H1 (cell line): Measurements from ENCODE around the gene COQ2. TPM values are rescaled to one million over a fixed set of nuclear protein-coding genes. Genes with fewer than 3 reads are reported as not detected.

ENCODE experiments used
- ASH2L ChIP-seq: fragments of 200-600, 300-600 bp; sonication (generic); IDR thresholded peaks from one replicate; pipeline ENCODE4 v1.7.1; 2017; ENCODE audit warnings: low read length
- KDM4A ChIP-seq: IDR thresholded peaks from one replicate; pipeline ENCODE4 v1.7.1; 2012; ENCODE audit warnings: low read depth, mild to moderate bottlenecking, moderate library complexity, low read length, inconsistent platforms; ENCODE audit not compliant: severe bottlenecking
- MAFK ChIP-seq: IDR thresholded peaks from 2 replicates; pipeline ENCODE4 v1.6.1; 2012; ENCODE audit warnings: low read depth, mild to moderate bottlenecking, improper control_type of control experiment, low read length
- TCF12 ChIP-seq: IDR thresholded peaks from 2 replicates; pipeline ENCODE4 v1.6.1; 2011; ENCODE audit warnings: low read depth, mild to moderate bottlenecking, low read length
- polyA plus RNA-seq, 7 experiments: library from polyadenylated mRNA; depleted of rRNA in 3 of 7; stranded (reverse) in 5 of 7; unstranded in 2 of 7; fragments of >200 nt in 5 of 7; fragments of 200-250 nt in 2 of 7; gene quantifications; 1 replicate in 5 of 7; 2 replicates in 1 of 7; 4 replicates in 1 of 7; pipeline versions ENCODE4 v1.2.1 to v1.2.3, GENCODE V29; 2011 to 2013; ENCODE audit warnings: missing spikeins in 2 of 7, mixed read lengths in 2 of 7
- total RNA-seq: library from RNA; stranded (reverse); fragmentation: NEBNext Ultra II Directional; extraction: Animal tissue kit (Norgen Biotek cat#: 25700); gene quantifications from 2 replicates; pipeline ENCODE4 v1.2.1, GENCODE V29; 2021
- TF ChIP-seq, protein P1 (sequence below): IDR thresholded peaks from 2 replicates; pipeline ENCODE4 v1.6.1; 2011; ENCODE audit warnings: low read length, improper control_type of control experiment

COQ2 gene
- total and polyA plus RNA-seq, 2 of the 8 experiments (the other 6 are each of a cell fraction or from before 2014, with no cell fraction given): 21.5 to 22.9 TPM

DNA sequence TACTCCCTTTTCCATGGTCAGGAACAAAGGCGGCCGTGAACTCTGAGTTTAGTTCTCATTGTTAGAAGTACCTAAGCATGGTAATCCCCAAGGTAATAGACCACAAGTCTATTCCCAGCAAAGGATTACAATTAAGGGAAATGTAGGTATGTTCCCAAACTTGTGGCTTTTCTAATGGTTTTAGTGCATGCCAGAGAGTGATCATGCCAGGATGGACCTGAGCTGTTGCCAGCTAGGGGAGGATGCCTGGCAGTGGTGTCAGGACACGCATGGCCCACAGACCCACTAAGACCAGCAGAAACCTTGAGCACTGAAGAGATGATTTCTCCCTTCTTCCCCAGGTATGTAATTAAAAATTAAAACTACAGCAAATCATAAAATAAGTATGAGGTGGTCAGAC lies 60.8 kb downstream of the COQ2 start (continued):
- TF ChIP-seq, protein P1, sequence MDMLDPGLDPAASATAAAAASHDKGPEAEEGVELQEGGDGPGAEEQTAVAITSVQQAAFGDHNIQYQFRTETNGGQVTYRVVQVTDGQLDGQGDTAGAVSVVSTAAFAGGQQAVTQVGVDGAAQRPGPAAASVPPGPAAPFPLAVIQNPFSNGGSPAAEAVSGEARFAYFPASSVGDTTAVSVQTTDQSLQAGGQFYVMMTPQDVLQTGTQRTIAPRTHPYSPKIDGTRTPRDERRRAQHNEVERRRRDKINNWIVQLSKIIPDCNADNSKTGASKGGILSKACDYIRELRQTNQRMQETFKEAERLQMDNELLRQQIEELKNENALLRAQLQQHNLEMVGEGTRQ: no peak
- TF ChIP-seq KDM4A (no peak), TCF12 (no peak), MAFK (no peak), ASH2L (no peak)
